Measurements from ENCODE around the gene GHDC. TPM values are rescaled to one million over a fixed set of nuclear protein-coding genes. Genes with fewer than 3 reads are reported as not detected.

The GHDC gene
- total and polyA plus RNA-seq, 2 of the 13 experiments (the other 11 are each of a cell fraction or from before 2014, with no cell fraction given), result 15.4 to 22.5 TPM

GRCh38 chr17:42183741-42184711 lies 10.3 kb downstream of the GHDC start (continued):
- TF ChIP-seq ZNF775 (CRISPR knock-in tag; IDR thresholded peaks at IDR 0.05; ENCODE audit: borderline replicate concordance) (peak; percentile 53; the same call in 1 of the 2 replicates), ZNF605 (CRISPR knock-in tag; IDR thresholded peaks at IDR 0.05) (peak; percentile 98), DRAP1 (CRISPR knock-in tag; IDR thresholded peaks at IDR 0.05) (peak; percentile 54), TFDP1 (CRISPR knock-in tag; IDR thresholded peaks at IDR 0.05; ENCODE audit: borderline replicate concordance) (peak; percentile 94), ZNF274 (CRISPR knock-in tag; IDR thresholded peaks at IDR 0.05) (peak; percentile 95), ZNF20 (CRISPR knock-in tag; IDR thresholded peaks at IDR 0.05) (peak; percentile 91; the same call in 1 of the 2 replicates), ISX (CRISPR knock-in tag; conservative IDR thresholded peaks at IDR 0.05) (peak; percentile 81; the same call in 1 of the 2 replicates), NR1H2 (CRISPR knock-in tag; IDR thresholded peaks at IDR 0.05; ENCODE audit: borderline replicate concordance, low read depth) (peak; percentile 93), ZBTB10 (CRISPR knock-in tag; IDR thresholded peaks at IDR 0.05; ENCODE audit: borderline replicate concordance) (peak; percentile 69), MIXL1 (CRISPR knock-in tag; IDR thresholded peaks at IDR 0.05) (no peak), IKZF1 (IDR thresholded peaks at IDR 0.05) (no peak), ZZZ3 (CRISPR knock-in tag; IDR thresholded peaks at IDR 0.05; ENCODE audit: borderline replicate concordance) (peak; percentile 88; the same call in 1 of the 2 replicates), ZNF577 (CRISPR knock-in tag; IDR thresholded peaks at IDR 0.05; ENCODE audit: borderline replicate concordance, low read depth) (no peak), MEIS2 (CRISPR knock-in tag; IDR thresholded peaks at IDR 0.05) (peak; percentile 82), ZBTB37 (CRISPR knock-in tag; IDR thresholded peaks at IDR 0.05) (no peak), ZNF629 (CRISPR knock-in tag; conservative IDR thresholded peaks at IDR 0.05) (0 out of 2 replicates have a peak, but pooled peaks have one; percentile 37), ZNF572 (CRISPR knock-in tag; IDR thresholded peaks at IDR 0.05) (no peak), ZNF772 (CRISPR knock-in tag; IDR thresholded peaks at IDR 0.05) (peak; percentile 77), ZNF710 (CRISPR knock-in tag; IDR thresholded peaks at IDR 0.05; ENCODE audit: borderline replicate concordance) (peak; percentile 13; the same call in 1 of the 2 replicates), ZNF501 (CRISPR knock-in tag; IDR thresholded peaks at IDR 0.05) (peak; percentile 94), RORA (CRISPR knock-in tag; IDR thresholded peaks at IDR 0.05) (no peak), SMARCE1 (IDR thresholded peaks at IDR 0.05; ENCODE audit: borderline replicate concordance) (no peak)
